ENCODE results near the gene C20orf173. TPM values are rescaled to one million over a fixed set of nuclear protein-coding genes. Genes with fewer than 3 reads are reported as not detected.

The C20orf173 gene
- total RNA-seq, 4 donors from 2014 or later: not detected

Other genes starting within 250 kb of the C20orf173 start
- gene EIF6, start 244.9 kb downstream of the C20orf173 start, total RNA-seq: 100 to 1,000 TPM in 1 of 4 donors, 10 to 100 TPM in 3; 69.5 to 110 (median 86.8) TPM
- gene FAM83C, start 237.2 kb downstream of the C20orf173 start, total RNA-seq: not detected
- 10 to 100 TPM; 30.0 to 51.9 (median 41.3) TPM for gene UQCC1, start 117.7 kb downstream of the C20orf173 start, total RNA-seq
- gene GDF5, start 91.4 kb downstream of the C20orf173 start, total RNA-seq: 1 to 10 TPM in 1 of 4 donors, under 1 TPM in 1, not detected in 2; 0.90 to 1.0 TPM
- 10 to 100 TPM; 12.5 to 41.1 (median 29.9) TPM for gene CEP250, start 74.1 kb downstream of the C20orf173 start, total RNA-seq
- gene ERGIC3, start 12.4 kb upstream of the C20orf173 start, total RNA-seq: 100 to 1,000 TPM; 106 to 199 (median 153) TPM
- gene SPAG4, start 86.2 kb upstream of the C20orf173 start, total RNA-seq: 1 to 10 TPM; 1.3 to 5.7 (median 2.6) TPM
- 100 to 1,000 TPM; 116 to 151 (median 144) TPM for gene CPNE1, start 135.2 kb upstream of the C20orf173 start, total RNA-seq
- gene RBM12, start 135.2 kb upstream of the C20orf173 start, total RNA-seq: 10 to 100 TPM; 24.9 to 35.0 (median 30.8) TPM
- gene NFS1, start 169.7 kb upstream of the C20orf173 start, total RNA-seq: 10 to 100 TPM; 17.7 to 64.1 (median 34.5) TPM
- gene ROMO1, start 169.8 kb upstream of the C20orf173 start, total RNA-seq: 100 to 1,000 TPM; 237 to 447 (median 320) TPM
- 100 to 1,000 TPM; 410 to 504 (median 446) TPM for gene RBM39, start 212.6 kb upstream of the C20orf173 start, total RNA-seq
- gene PHF20, start 242.4 kb upstream of the C20orf173 start, total RNA-seq: 10 to 100 TPM; 30.0 to 76.8 (median 57.1) TPM